ENCODE data around the gene EPC1. TPM values are rescaled to one million over a fixed set of nuclear protein-coding genes. Genes with fewer than 3 reads are reported as not detected.
"Not testable (repeated sequence)": the region's sequence is repeated elsewhere in the genome, so short reads cannot be mapped to it uniquely, and the experiment has no call there.

The EPC1 gene
- total RNA-seq, 2 donors from 2014 or later: 43.4 to 45.9 TPM

- Mint-ChIP-seq H3K4me1 (ENCODE audit: low read depth in 2 of 2) (peaks cover 21 to 42% of the 10 kb centered on the region in 2 donors), H3K27me3 (no peaks in the 10 kb centered on the region), H3K4me3 (no peak overlapping the region), H3K9me3 (no peaks in the 10 kb centered on the region), H3K27ac (no peak overlapping the region), H3K36me3 (no peaks in the 10 kb centered on the region)
- no peak for DNase-seq (ENCODE audit: low spot score)
- ATAC-seq: no peak
These were observed 30.7 kb upstream of the EPC1 start for GRCh38 chr10:32377458-32378259.

GRCh38 chr10:32376771-32377170, 29.8 kb upstream of the EPC1 start:
- Mint-ChIP-seq H3K27me3 (no peaks in the 10 kb centered on the region), H3K36me3 (no peaks in the 10 kb centered on the region), H3K9me3 (no peaks in the 10 kb centered on the region), H3K4me1 (ENCODE audit: low read depth in 2 of 2) (peaks cover 25 to 44% of the 10 kb centered on the region in 2 donors), H3K4me3 (no peak overlapping the region), H3K27ac (no peak overlapping the region)
- ATAC-seq (no peak), DNase-seq (ENCODE audit: low spot score) (no peak)

- Mint-ChIP-seq H3K27me3 (no peaks in the 10 kb centered on the region), H3K36me3 (no peaks in the 10 kb centered on the region), H3K4me3 (no peak overlapping the region), H3K9me3 (no peaks in the 10 kb centered on the region), H3K27ac (no peak overlapping the region), H3K4me1 (ENCODE audit: low read depth in 2 of 2) (peaks cover 21 to 37% of the 10 kb centered on the region in 2 donors)
- DNase-seq (ENCODE audit: low spot score): no peak
- no peak for ATAC-seq
These were observed 29.1 kb upstream of the EPC1 start for GRCh38 chr10:32376097-32376496.

DNA sequence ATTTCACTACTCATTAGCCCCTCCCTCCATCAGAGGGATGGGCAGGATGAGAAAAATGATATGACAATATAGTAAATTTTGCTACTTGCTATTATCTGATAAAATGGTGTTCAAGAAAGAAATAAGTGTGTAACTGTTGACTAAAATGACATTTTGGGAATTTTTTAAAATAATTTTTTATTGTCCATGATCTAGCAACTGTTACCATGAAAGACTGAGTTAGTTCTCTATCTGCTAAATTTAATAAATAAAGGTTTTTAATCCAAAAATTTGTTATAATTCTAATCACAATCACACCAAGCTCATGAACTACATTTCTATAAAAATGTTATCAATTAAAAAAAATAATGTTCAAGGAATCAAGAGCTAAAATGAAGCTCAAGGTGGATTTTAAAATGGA, 28.7 kb upstream of the EPC1 start:
- DNase-seq (ENCODE audit: low spot score) (no peak), ATAC-seq (no peak)
- Mint-ChIP-seq H3K27ac (no peak overlapping the region), H3K9me3 (no peaks in the 10 kb centered on the region), H3K27me3 (no peaks in the 10 kb centered on the region), H3K4me3 (peak overlapping the region; percentile 17), H3K4me1 (ENCODE audit: low read depth in 2 of 2) (peaks cover 20 to 37% of the 10 kb centered on the region in 2 donors), H3K36me3 (no peaks in the 10 kb centered on the region)

DNA sequence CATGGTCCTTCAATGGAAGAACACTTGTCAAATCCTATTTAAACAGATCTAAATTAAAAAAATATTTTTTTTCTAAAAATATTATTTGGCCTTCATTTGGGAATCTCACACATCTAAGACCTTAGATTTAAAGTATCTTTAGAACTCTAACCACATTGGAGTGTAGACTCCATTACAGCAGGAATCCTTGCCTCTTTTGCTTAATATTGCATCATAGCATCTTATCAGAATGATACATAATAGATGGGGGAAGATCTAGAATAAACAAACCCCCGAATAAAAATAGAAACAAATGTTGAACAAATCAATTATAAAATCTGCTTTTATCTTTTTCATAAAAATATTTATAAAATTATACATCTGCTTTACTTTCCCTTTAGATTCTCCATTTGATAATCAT, 27.6 kb upstream of the EPC1 start:
- Mint-ChIP-seq H3K9me3 (no peaks in the 10 kb centered on the region), H3K36me3 (no peaks in the 10 kb centered on the region), H3K27me3 (no peaks in the 10 kb centered on the region), H3K27ac (no peak overlapping the region), H3K4me3 (peak overlapping the region; percentile 17), H3K4me1 (ENCODE audit: low read depth in 2 of 2) (peaks cover 20 to 37% of the 10 kb centered on the region in 2 donors)
- DNase-seq (ENCODE audit: low spot score) (no peak), ATAC-seq (no peak)

GRCh38 chr10:32373496-32373895, 26.5 kb upstream of the EPC1 start:
- no peak for DNase-seq (ENCODE audit: low spot score)
- H3K27ac Mint-ChIP-seq: peak overlapping the region in 1 of 2 donors; percentile 54
- no peak for ATAC-seq
- no peaks in the 10 kb centered on the region for H3K9me3 Mint-ChIP-seq
- no peak overlapping the region for H3K4me3 Mint-ChIP-seq
- H3K4me1 Mint-ChIP-seq (ENCODE audit: low read depth in 2 of 2): peaks cover 20 to 37% of the 10 kb centered on the region in 2 donors
- no peaks in the 10 kb centered on the region for H3K36me3 Mint-ChIP-seq
- H3K27me3 Mint-ChIP-seq: no peaks in the 10 kb centered on the region

GRCh38 chr10:32373031-32373430, 26.1 kb upstream of the EPC1 start:
- H3K9me3 Mint-ChIP-seq: no peaks in the 10 kb centered on the region
- no peak for ATAC-seq
- H3K27ac Mint-ChIP-seq: no peak overlapping the region
- H3K4me1 Mint-ChIP-seq (ENCODE audit: low read depth in 2 of 2): peaks cover 23 to 41% of the 10 kb centered on the region in 2 donors
- H3K27me3 Mint-ChIP-seq: no peaks in the 10 kb centered on the region
- no peaks in the 10 kb centered on the region for H3K36me3 Mint-ChIP-seq
- H3K4me3 Mint-ChIP-seq: no peak overlapping the region
- no peak for DNase-seq (ENCODE audit: low spot score)

DNA sequence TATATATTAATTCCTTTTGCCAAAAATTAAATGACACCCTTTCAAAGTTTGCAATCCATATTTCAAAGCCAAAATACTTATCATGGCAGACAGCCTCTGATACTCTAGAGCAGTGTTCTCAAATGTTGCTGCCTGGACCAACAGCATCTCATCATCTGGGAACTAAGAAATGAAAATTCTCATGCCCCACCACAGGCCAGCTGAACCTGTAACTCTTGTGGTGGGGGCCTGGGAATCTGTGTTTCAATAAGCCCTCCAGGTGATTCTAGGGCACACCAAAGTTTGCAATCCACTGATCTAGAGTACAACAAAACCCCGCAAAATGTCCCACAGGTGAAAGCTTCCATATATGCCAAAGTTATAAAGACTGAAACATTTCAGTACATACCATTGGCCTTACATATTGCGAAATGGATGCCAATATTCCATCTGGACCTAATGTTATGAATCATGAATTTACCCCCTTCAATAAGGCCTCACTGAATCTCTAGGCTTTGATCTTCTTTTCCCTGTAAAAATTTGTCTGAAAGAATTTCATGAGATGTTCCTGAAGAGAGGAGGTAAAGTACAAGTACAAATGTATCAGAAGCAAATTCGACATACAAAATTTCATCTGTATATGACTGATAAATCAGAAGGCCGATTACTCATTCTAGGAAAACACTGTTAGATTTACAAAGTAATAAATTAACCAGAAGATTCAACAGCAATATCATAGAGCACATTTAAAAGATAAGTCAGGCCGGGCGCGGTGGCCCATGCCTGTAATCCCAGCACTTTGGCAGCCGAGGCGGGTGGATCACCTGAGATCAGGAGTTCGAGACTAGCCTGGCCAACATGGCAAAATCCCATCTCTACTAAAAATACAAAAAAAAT, 25.3 kb upstream of the EPC1 start:
- Mint-ChIP-seq H3K9me3 (no peaks in the 10 kb centered on the region), H3K4me3 (peak overlapping the region; percentile 2), H3K27me3 (no peaks in the 10 kb centered on the region), H3K4me1 (ENCODE audit: low read depth in 2 of 2) (peaks cover 27 to 47% of the 10 kb centered on the region in 2 donors), H3K36me3 (no peaks in the 10 kb centered on the region), H3K27ac (peak overlapping the region; percentile 24 to 29)
- ATAC-seq (peak in 1 of 2 donors; percentile 60), DNase-seq (ENCODE audit: low spot score) (no peak)

- no peak overlapping the region for H3K27ac Mint-ChIP-seq
These were observed 24.1 kb upstream of the EPC1 start for GRCh38 chr10:32371101-32371500.

GRCh38 chr10:32367793-32368453, 21.0 kb upstream of the EPC1 start:
- DNase-seq (ENCODE audit: low spot score) (peak; percentile 80), ATAC-seq (peak; percentile 62 to 79)
- peaks cover 23% of the 10 kb centered on the region in 2 donors for H3K4me1 Mint-ChIP-seq (ENCODE audit: low read depth in 2 of 2)
- peak overlapping the region; percentile 4 for H3K4me3 Mint-ChIP-seq
- H3K27ac Mint-ChIP-seq: peak overlapping the region in 1 of 2 donors; percentile 6
- H3K9me3 Mint-ChIP-seq: no peaks in the 10 kb centered on the region
- no peaks in the 10 kb centered on the region for H3K36me3 Mint-ChIP-seq
- H3K27me3 Mint-ChIP-seq: no peaks in the 10 kb centered on the region

More at GRCh38 chr10:32371101-32371500, 24.1 kb upstream of the EPC1 start:
- DNase-seq (ENCODE audit: low spot score) (no peak), ATAC-seq (no peak)
- Mint-ChIP-seq H3K9me3 (no peaks in the 10 kb centered on the region), H3K4me3 (no peak overlapping the region), H3K4me1 (ENCODE audit: low read depth in 2 of 2) (peaks cover 29 to 46% of the 10 kb centered on the region in 2 donors), H3K27me3 (no peaks in the 10 kb centered on the region), H3K36me3 (no peaks in the 10 kb centered on the region)

- H3K36me3 Mint-ChIP-seq: no peaks in the 10 kb centered on the region
- H3K9me3 Mint-ChIP-seq: no peaks in the 10 kb centered on the region
- peaks cover 29 to 31% of the 10 kb centered on the region in 2 donors for H3K4me1 Mint-ChIP-seq (ENCODE audit: low read depth in 2 of 2)
- H3K27ac Mint-ChIP-seq: no peak overlapping the region
- H3K27me3 Mint-ChIP-seq: no peaks in the 10 kb centered on the region
- ATAC-seq (no peak), DNase-seq (ENCODE audit: low spot score) (no peak)
- no peak overlapping the region for H3K4me3 Mint-ChIP-seq
These were observed 19.6 kb upstream of the EPC1 start for GRCh38 chr10:32366588-32366987.

DNA sequence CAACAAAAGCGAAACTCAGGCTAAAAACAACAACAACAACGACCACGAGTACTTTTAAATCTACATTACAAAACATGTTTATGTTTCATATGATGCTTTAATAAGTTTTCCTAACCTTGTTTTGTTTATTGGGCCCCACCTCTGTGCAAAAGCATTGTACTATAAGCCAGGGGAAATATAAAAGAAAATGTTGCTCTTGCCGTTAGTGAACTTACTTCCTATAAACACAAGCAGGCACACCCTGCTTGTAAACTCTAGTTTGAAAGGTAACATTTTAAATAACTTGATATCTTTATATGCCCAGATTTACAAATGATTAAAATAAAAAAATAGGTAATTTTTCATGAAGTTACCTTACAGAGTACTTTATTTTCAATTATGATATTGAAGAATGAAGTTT, 19.2 kb upstream of the EPC1 start:
- Mint-ChIP-seq H3K36me3 (no peaks in the 10 kb centered on the region), H3K27me3 (no peaks in the 10 kb centered on the region), H3K9me3 (no peaks in the 10 kb centered on the region), H3K4me3 (no peak overlapping the region), H3K27ac (no peak overlapping the region), H3K4me1 (ENCODE audit: low read depth in 2 of 2) (peaks cover 34 to 36% of the 10 kb centered on the region in 2 donors)
- ATAC-seq: no peak
- DNase-seq (ENCODE audit: low spot score): no peak

DNA sequence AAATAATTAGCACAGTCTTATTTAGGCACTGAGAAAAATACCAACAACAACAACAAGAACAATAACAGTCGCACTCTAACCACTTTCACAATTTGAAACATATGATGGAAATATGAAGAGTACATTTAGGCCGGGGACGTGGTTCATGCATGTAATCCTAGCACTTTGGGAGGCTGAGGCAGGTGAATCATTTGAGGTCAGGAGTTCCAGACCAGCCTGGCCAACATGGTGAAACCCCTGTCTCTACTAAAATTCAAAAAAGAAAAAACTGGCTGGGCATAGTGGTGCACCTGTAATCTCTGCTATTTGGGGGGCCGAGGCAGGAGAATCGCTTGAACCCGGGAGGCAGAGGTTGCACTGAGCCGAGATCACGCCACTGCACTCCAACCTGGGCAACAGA, 18.4 kb upstream of the EPC1 start:
- not testable (repeated sequence) for ATAC-seq; H3K27ac Mint-ChIP-seq; H3K36me3 Mint-ChIP-seq; H3K27me3 Mint-ChIP-seq; H3K9me3 Mint-ChIP-seq; DNase-seq (ENCODE audit: low spot score)
- peak overlapping the region; percentile 11 for H3K4me3 Mint-ChIP-seq
- peaks cover 37 to 38% of the 10 kb centered on the region in 2 donors for H3K4me1 Mint-ChIP-seq (ENCODE audit: low read depth in 2 of 2)

Measured in natural killer cell treated with Interleukin-12 subunit alpha and Interleukin-12 subunit beta and Interleukin-15 and Interleukin-18, amount 100 ng/mL, for 72 hours (primary cell).